NCI-H2196 (cell line): ENCODE measurements around the gene PPP1R14C.

Experiments
- DNase-seq: peaks from one replicate; lab custom pipeline; 2025; ENCODE audit not compliant: unreplicated experiment; lab: John Stamatoyannopoulos, UW

Gene PPP1R14C

DNA sequence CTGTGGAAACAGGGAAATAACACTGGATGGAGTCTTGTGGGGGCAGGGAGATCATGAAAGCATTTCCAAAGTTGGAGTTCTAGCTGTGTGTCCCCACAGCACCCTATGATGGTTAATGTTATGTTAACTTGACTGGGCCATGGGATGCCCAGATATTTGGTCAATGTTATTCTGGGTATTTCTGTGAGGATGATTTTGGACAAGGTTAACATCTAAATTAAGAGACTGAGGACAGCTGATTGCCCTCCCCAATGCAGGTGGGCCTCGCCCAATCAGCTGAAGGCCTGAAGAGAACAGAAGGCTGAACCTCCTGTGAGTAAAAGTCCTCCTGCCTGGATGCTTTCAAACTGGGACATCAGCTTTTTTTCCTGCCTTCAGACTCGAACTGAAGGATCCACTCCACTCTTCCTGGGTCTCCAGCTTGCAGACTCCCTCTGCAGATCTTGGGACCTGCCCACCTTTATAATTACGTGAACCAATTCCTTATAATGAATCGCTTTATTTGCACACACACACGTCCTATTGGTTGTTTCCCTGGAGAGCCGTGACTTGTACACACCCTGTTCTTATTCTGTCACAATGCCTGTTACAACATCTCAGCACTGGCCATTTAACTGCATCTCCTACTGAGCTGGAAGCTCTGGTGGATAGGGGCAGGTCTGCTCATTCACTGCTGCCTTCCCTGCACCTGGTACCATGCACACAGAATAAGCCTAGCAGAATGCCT is 126.4 kb downstream of the PPP1R14C start:
- DNase-seq = no peak

DNA sequence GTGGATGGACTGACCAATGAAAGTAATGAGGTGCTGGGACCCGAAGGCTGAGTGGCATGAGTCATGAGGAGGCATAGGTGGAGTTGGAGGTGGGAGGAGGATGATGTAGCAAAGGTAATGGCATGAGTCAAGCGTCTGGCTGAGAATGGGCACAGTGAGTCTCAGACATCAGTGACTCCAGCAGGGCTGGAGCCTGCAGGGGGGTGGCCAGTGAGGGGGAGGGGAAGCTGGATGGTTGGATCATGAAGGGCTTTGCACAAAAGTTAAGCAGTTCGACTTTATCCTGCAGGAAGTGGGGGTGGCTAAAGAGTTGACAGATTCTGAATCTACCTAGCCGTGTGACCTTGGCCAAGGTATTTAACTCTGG is 127.0 kb downstream of the PPP1R14C start:
- DNase-seq = no peak

DNA sequence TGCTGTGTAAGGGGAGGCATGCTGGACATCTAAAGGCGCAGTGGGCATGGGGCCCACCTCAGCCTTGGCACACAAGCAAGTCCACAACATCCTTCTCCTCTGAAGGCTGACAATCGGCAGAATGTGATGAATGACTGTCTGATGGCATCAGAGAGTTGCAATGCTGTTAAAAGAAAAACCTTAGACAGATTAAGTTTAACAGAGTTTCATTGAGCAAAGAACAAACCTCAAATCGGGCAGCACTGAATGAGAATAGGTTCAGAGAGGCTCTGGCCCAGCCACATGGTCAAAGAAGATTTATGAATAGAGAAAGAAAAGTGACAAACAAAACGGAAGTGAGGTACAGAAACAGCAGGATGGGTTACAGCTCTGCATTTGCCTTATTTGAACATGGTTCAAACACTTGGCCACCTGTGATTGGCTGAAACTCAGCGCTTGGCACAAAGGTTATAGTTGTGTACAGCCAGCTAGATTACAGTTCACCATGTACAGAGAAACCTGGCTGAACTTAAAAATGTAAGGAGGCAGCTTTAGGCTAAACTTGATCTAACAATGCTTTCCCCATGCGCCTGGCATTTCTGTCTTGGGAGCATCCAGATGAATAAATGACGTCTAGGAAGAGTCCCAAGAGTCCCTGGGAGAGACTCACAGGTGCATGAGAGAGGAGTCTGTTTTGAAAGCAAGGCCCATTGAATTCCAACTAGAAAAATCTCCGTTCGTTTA is 127.6 kb downstream of the PPP1R14C start:
- DNase-seq = no peak

DNA sequence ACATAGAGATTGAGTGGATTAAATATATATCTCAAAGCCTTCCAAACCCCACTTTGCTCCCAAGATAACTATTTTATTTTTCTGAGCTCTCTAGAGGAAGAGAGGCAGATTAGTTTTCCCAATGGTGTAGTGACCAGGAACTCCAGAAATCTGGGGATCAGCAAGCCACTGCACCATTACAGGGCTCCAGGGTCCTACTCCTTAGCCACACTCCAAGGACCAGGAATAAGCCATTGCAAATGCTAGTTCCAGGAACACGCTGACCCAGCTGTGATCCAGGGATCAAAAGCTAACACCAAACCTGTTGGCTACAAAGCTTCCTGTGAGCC is 128.3 kb downstream of the PPP1R14C start:
- no peak for DNase-seq

DNA sequence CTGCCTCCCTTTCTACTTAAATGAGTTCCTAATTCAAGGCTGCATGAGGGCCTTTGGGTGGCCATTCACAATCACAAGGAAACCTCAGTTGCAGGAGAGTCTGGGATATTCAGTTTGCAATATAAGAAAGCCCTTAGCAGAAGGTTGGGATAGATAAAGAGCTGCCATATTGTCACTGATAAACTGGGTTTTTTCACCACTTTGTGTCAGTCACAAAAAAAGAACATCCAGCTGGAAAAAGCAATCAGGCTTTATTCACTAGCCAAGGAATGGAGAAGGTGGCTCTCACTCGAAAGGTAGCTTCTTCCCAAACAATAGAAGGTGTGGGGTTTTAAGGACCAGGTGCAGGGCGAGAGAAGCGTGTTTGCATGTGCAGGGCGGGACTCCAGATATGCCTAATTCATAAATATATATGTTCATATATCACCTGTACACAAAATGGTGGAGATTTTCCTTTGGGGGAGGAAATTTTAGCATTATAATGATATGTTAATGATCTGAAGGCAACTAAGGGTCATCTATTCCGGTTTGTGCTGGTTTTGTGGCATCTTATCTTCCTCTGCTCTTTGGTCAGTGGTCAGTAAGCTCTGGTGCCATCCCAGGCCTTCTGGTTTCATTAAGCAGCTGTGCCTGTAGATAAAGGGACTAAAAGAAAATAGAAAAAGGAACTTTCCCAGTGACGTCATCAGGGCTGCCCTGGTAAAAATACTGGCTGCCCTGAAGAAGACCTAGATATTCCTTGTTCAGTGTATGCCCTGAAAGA is 128.8 kb downstream of the PPP1R14C start:
- DNase-seq = no peak

DNA sequence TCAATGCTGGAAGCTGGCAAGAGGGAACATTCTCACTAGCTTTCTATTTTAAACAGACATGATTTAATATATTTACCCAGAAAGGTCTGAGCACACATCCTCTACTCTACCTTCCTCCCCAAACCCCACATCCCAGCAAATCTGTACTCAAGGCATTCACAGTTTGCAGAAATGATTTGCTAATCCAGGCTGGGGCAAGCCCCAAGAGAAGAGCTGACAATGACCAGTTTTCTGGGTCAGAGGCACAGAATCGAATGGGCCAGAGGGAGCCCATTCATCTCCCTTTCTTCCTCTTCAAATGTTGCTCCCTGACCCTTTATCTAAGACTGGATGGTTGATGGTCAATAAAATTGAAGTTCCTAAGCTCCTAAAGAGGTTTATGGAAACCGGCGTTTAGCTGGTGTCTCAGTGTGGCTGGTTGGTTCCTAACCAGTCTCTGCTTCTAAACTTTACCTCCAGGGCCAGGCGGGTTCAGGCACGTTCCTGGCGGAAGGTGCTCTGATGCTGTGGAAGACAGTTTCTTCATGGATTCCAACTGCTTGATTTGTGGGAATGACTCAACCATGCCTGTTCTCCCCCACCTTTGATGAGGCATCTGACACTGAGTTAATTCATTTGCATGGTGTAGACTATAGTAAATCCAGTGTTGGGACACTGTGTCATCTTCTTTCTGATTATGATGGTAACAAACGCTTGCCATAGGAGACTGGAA is 129.6 kb downstream of the PPP1R14C start:
- no peak for DNase-seq

DNA sequence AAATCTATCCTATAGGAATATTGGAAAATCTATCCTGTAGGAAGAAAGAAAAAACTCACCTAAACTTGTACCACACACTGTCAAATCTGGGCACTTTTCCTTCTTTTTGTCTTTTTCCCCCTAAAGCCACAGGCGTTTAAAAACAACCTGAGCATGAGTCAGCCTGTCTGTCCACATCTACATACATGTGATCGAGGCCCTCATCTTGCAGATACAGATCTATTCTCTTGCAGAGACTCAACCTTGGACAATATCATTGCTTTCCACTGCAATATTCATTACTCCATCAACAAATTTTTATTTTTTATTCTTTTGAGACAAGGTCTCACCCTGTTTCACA is 130.1 kb downstream of the PPP1R14C start:
- no peak for DNase-seq

DNA sequence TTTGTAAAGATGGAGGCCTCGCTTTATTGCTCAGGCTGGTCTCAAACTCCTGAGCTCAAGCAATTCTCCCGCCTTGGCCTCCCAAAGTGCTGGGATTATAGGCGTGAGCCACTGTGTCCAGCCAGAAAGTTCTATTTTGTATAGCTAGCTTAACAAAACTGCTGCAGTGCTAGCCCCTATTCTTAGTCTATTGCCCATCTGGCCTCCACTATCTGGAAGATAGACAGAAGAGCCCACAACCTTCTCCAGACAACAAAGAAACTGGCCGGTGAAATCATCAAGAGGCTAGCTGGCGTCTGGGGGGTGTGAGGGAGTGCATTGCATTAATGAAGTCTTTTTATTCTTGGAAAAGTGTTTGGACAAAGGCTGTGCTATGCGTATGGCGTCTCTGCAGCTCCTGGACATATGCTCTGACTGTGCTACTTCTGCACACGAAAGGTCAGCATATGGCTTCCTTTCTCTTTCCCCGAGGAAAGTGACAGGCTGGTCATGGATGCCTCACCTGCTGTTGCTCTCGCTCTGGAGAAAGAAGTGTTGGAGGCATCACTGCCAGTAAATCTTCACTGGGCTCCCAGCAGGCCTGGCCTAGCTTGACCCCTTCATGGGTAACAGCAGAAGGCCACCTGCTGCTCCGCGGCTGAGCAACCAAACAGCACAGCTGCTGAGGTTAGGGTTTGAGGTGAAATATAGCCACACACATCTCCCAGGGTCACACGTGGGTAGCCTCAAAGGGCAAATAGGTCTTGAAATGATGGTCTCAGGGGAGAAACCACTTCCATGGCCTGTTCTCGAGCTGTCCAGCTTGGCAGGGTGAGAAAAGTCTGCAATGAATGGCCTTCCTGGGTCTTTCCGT is 130.8 kb downstream of the PPP1R14C start:
- DNase-seq = no peak

DNA sequence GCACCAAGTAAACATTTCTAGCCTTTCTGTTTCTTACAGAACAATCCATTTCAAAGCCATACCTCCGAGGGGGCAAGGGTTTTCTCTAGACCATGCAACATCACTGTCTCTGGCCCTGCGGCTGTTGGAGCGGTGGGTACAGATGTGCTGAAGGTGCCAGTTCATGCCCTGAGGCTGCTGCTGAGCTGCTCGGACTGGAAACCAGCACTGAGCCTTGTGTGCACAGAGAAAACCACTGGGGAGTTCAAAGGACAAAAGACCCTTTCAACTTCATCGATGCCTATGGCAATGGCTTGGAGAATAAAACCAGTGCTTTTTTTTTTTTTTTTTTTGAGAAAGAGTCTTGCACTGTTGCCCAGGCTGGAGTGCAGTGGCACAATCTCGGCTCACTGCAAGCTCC is 132.6 kb downstream of the PPP1R14C start:
- DNase-seq = no peak

DNA sequence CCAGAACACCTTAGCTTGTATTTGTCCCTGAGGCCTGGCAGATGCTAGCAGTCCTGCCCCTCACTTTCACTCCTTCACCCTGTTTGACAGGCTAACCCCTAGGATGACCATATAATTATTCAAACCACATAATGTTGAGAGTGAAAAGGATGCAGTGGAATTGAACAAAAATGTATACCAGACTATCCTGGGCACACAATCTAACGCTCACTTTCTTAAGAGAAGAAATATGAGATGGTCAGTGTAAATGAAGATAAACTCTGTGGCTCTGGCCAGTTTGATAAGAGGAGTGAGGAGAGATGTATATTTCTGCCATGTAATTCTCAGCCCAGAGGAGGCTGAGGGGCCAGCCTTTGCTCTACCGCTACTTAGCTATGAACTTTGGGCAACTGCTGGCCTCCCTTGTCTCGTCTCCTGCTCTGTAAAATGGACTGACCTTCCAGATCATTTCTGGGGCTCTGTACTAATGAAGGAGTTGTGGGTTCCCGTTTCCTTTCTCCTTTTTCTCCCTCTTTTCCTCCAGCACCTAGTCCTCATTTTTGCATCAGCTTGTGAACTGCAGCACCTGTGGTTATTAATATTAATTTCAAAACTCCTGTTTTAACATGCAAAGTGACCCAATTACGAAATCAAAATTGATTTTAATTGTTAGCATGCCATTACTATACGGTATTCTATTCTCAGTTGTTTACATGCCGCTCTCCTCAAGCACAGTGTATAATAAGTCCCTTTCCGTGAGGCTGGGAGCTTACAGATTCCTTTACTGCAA is 133.5 kb downstream of the PPP1R14C start:
- DNase-seq = no peak

DNA sequence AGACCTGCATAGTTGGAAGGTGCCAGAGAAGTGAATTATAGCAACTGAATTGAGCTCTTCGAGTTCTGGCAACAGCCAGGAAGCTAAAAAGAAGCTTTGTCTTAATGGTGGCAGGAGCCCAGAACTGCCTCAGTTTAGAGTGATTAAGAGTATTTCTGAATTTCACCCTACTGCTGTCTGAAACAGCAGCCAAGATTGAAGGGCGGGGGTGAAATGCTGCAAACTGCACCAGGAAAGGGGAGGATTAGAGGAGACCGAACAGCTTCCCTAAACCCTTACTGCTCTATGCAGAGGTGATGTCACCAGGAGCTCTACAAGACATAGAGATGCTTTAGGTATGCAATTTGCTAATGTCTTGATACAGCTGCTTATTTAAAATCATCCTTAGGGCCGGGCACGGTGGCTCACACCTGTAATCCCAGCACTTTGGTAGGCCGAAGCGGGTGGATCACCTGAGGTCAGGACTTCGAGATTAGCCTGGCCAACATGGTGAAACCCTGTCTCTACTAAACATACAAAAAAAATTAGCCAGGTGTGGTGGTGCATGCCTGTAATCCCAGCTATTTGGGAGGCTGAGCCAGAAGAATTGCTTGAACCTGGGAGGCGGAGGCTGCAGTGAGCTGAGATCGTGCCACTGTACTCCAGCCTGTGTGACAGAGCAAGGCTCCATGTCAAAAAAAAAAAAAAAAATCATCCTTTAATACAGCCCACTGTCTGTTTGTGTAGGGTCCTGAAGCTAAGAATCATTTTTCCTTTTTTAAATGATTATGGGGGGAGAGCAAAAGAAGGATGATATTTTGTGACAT is 134.3 kb downstream of the PPP1R14C start:
- no peak for DNase-seq

DNA sequence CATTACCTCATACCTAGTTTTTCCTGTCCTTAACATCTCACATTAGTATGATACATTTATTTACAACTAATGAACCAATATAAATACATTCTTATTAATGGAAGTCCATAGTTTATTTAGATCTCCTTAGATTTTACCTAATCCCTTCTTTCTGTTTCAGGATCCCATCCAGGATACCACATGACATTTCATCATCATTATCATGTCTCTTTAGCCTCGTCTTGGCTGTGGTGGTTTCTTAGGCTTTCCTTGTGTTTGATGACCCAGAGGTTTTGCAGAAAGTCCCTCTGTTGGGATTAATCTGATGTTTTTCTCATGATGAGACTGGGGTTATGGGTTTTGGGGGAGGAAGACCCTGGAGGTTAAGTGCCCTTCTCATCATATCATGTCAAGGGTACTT is 136.7 kb downstream of the PPP1R14C start:
- DNase-seq = no peak

DNA sequence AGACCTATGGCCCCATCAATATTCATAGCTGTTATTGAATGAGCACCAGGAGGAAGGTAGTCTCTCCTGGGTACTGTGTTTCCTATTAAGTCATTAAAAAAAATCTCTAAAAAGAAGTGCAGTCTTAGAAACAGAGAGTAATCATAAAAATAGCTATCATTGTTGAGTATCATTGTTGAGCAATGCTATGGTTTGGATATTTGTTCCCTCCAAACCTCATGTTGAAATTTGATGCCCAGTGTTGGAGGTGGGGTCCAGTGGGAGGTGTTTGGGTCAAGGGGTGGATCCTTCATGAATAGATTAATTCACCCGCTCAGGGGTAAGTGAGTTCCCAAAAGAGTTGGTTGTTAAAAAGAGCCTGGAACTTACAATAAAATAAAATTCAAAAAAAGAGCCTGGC is 137.9 kb downstream of the PPP1R14C start:
- DNase-seq = no peak

DNA sequence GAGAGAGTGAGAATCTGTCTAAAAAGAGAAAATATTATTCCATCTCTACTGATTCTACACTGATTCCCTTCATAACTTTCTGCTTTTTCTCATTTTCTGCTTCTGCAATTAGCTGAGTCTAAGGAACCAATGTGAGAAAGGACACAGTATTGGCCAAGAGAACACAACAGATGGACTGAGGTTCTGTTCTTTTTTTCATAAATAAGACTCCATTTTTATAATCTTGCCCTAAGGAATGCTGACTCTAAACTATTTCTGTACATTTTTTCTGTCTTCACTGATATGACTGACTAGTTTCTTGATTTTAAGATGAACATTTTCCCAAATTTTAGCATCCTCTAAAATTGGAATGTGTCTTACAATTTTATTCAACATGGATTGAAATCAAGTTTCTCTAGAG is 138.9 kb downstream of the PPP1R14C start:
- DNase-seq = no peak

DNA sequence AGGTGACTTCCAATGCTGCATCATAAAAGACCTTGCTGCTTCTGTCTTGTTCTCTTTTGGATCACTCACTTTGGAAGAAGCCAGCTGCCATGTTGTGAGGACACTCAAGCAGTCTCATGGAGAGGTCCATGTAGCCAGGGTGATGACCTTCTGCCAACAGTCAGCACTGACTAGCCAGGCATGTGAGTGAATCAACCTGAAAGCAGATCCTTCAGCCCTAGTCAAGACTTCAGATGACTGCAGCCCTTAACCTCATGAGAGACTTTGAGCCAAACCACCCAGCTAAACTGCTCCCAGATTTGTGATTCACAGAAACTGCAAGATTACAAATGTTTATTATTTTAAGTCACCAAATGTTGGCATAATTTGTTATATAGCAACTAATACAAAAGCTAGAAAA is 140.0 kb downstream of the PPP1R14C start:
- no peak for DNase-seq

DNA sequence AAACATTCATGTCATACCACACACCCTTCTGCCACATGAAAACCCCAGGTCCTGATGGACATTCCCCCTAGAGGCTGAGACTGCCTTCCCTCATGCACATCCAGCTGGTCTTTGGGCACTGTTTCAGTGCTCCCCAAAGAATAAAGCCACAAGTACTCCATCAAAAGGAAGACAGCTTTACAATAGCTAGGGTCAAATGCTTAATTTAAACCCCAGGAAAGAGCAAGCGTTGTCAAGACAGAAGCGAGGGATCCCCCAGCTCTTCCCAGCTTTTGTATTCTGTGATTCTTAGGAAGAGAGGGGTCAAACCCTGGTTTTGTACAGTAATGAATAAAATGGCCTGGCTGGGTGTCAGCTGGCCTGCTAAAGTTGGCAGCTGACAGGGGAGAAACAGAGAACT is 143.6 kb downstream of the PPP1R14C start:
- no peak for DNase-seq

DNA sequence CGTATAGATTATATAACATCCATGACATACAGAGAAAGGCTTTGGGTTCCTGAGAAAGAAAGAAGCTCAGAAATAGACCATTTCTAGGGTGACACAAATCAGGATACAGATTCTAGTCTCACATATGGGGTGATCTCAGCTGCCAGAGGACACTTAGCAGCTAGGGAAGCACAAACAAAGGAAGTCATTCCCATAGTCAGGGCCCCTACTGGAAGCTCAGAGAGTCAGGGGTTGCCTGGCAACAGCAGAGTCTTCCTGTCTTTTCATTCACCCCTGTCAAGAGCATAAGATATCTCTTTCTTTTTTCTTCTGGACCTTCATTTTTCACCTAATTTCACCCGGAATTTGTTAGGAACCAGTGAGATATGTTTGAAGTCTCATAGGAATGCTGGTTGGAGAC is 144.1 kb downstream of the PPP1R14C start:
- no peak for DNase-seq

DNA sequence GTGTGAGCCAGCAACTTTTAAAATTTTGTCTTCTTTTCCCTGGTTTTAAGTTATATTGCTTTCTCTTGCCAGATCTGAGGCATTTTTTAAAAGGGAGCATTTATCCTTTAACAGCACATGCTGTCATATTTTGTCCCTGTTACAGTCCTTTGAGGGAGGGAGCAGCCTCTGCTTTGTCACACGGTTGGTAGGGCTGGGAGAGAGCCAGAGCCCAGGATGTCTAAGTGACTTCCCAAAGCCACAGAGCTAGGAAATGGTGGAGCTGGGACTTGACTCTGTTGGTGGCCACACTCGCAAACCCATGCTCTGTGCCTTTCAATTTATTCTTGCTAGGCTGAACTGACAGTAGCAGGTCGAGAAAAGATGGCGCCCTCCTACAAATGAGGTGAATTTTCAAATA is 145.6 kb downstream of the PPP1R14C start:
- no peak for DNase-seq

DNA sequence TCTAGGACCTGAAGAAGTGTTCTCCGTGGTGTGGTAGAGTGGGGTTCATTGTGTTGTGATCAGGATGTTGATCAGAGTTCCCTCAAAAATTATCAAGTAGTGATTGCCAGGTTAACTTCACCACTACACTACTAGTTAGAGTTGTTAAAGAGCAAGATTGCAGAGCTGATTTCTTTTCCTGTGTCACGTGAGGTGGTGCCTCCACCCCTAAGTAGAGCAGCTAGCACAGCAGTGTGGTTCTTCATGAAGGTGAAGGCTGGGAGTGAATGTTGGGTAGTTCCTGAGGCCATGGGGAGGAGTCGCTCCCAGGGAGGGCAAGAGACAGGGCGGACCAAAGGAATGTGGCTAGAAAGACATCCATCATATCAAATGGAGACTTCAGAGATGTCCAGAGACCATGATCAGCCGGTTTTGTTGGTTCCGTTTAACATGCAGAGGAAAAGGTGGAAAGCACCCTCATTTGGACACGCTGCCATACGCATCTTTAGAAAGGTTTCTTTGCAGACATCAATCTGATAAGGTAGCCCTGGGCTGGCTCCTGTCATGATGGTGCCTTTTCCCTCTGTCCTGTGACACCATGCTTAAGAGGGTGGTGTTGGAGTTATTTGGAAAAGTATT is 146.7 kb downstream of the PPP1R14C start:
- DNase-seq = no peak
